MV-4-11 (cell line): ENCODE data around the gene PTPRN2.

Source experiments
- DNase-seq: peaks from one replicate; lab custom pipeline; 2025; lab: John Stamatoyannopoulos, UW

Gene PTPRN2

GRCh38 chr7:158576050-158576762 is 11.4 kb downstream of the PTPRN2 start:
- peak; percentile 94 for DNase-seq

GRCh38 chr7:158574308-158575036 is 13.2 kb downstream of the PTPRN2 start:
- DNase-seq, result no peak

- DNase-seq, result peak; percentile 97
These were observed 14.3 kb downstream of the PTPRN2 start for GRCh38 chr7:158573310-158573709.

GRCh38 chr7:158572000-158572828 is 15.4 kb downstream of the PTPRN2 start:
- DNase-seq, result peak; percentile 78

DNA sequence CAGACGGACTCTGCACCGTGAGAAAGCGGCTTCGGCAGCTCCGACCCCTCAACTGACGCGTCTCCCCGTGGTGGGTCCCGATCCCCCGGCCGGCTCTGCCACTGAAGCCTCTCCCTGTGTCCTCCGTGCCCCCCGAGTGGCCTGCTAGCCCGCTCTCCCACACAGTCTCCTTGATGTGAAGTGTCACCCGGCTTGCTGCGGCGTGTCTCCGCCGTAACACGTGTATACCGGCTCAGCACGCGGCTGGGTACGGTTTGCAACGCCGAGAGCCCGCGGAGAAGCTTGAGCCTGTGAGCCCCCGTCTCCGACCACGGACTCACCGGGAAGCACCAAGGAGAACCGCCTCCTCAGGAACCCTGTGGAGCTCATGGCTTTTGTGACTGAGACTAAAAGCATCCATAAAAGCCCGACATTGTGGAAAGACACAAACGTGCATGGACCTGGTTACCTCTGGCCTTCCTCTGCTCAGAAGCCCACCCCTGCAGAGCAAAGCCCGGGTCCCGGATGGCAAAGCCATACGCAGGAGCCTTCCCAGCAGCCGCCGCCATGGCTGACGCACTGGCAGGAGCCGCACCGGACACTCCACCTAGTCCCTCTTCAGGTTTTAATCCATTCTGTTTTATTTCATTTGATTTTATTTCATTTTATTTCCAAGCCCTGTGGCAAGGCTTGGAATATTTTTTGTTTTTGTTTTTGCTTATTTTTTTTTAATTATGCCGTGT is 17.0 kb downstream of the PTPRN2 start:
- no peak for DNase-seq

- no peak for DNase-seq
These were observed 17.7 kb downstream of the PTPRN2 start for GRCh38 chr7:158569858-158570323.

DNA sequence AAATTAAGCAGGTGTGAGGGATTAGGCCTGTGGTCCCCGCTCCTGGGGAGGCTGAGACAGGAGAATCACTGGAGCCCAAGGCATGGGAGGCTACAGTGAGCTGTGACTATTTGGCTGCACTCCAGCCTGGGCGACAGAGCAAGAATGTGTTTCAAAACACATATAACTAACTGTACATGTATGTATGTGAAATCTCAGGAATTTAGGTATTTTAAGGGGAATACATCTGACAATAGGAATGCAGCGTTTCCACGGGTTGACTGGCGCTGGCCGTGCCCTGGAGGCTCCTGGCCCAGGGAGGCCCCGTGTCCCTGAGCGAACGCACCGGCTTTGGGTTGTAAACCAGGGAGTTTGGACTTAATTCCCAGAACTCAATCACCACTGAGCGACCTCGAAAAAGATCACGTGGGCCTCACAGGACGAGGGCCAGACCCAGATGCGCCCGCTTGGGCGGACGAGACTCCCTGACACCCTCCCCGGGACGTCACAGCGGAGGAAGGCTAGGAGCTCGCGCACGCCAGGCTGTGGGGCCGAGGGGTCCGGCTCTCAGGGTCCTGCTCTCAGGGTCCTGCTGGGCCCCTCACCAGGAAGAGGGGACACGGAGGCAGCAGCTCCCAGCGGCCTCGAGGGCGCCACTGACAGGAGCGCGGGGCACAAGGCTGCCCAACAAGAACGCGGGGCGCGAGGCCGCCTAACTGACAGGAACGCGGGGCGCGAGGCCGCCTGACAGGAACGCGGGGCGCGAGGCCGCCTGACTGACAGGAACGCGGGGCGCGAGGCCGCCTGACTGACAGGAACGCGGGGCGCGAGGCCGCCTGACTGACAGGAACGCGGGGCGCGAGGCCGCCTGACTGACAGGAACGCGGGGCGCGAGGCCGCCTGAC is 18.4 kb downstream of the PTPRN2 start:
- no peak for DNase-seq

GRCh38 chr7:158567153-158567603 is 20.4 kb downstream of the PTPRN2 start:
- no peak for DNase-seq

DNA sequence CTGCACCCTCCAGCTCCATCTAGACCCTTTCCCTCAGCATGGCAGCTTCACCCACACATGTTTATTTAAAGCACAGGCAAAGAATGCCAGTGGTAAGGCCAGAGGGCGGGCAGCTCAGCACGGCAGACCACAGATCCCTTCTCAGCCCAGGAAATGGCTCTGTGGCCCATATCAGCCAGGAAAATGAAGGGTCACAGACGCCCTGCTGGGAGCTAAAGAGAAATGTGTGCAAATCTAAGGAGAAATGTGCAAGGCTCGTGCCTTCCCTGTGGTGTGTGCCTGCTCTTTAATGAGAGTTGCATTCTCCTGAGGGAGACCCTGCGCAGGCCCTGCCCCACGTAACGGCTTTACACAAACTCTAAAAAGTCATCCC is 23.0 kb downstream of the PTPRN2 start:
- DNase-seq, result no peak

GRCh38 chr7:158563911-158564662 is 23.5 kb downstream of the PTPRN2 start:
- no peak for DNase-seq

DNA sequence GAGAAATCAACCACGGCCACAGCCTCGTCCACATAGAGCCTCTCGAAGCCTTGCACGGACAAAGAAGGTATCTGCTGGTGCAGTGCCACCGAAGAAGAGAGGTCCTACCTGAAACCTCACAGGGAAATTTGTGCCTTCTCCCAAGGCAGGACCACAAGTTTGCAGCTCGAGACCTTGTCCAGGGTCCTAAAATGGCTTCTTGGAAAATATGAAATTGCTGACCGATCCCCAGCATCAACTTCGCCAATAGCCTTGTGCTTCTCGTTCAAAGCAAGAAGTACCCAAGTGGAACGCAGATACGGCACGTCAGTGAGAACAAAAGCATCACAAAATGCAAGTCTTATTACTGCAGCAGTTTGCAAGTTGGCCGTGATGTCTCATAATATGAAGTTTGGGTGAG is 24.6 kb downstream of the PTPRN2 start:
- no peak for DNase-seq

DNA sequence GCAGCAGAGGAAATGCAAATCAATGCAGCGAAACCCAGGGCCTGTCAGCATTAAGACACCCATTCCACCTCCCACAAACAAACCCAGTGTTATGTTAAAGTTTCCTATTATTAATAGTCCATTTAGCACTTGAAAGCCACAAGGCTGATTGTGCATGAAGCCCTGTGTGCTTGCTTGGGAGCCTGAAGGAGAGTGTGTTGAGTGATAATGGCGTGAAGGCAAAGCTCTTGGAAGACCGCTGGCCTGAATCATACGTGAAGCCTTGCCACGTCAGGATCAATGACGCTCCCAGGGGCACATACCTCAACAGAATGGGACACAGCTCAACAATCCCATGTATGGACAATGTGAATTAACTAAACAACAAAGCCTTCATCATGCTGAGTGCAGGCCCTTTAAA is 25.1 kb downstream of the PTPRN2 start:
- DNase-seq, result no peak

GRCh38 chr7:158561659-158562058 is 26.0 kb downstream of the PTPRN2 start:
- DNase-seq, result no peak

- DNase-seq, result no peak
These were observed 27.2 kb downstream of the PTPRN2 start for GRCh38 chr7:158560386-158560785.

- peak; percentile 74 for DNase-seq
These were observed 28.3 kb downstream of the PTPRN2 start for GRCh38 chr7:158559356-158559755.

DNA sequence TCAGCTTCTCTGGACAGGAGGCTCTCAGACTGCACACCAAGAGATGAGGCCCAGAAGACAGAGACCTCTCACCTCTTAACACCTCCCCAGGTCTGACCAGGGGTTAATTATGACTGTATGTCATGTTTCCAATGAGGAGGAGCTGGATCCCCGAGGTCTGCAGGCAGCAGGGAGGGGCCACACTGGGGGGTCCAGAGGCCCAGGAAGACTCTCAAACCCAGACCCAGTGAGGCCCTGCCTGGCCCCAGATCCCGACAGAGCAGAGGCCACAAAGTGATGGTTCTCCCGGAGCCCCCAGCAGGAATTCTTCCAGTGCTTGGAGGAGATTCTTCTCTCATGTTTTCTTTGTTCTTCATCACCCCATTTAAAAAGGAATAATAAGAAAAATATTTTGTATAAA is 28.8 kb downstream of the PTPRN2 start:
- DNase-seq, result no peak

DNA sequence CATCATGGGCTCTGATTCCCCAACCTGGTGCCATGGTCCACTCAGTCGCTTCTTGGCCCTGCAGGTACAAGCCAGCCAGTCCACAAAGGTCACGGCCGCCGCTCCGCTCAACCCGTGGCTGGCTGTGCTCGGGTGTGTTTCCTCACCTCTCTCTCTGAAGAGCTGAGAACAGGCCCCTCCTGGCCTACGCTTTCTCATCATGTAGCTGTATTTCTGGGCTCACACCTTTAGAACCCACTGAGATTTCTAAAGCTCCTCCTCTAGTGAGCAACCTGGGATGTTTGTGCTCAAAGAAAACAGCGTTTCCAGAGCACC is 30.2 kb downstream of the PTPRN2 start:
- no peak for DNase-seq

DNA sequence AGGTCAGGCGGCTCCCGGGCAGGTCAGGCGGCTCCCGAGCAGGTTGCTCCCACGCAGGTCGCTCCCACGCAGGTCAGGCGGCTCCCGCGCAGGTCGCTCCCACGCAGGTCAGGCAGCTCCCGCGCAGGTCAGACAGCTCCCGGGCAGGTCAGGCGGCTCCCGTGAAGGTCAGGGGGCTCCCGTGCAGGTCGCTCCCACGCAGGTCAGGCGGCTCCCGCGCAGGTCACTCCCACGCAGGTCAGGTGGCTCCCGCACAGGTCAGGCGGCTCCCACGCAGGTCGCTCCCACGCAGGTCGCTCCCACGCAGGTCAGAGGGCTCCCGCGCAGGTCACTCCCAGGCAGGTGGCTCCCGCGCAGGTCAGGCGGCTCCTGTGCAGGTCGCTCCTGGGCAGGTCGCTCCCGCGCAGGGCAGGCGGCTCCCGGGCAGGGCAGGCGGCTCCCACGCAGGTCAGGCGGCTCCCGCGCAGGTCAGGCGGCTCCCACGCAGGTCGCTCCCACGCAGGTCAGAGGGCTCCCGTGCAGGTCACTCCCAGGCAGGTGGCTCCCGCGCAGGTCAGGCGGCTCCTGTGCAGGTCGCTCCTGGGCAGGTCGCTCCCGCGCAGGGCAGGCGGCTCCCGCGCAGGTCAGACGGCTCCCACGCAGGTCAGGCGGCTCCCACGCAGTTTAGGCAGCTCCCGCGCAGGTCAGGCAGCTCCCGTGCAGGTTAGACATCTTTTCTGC is 30.7 kb downstream of the PTPRN2 start:
- no peak for DNase-seq

GRCh38 chr7:158555034-158555520 is 32.5 kb downstream of the PTPRN2 start:
- no peak for DNase-seq
